ENCODE results near the gene MYO18B. TPM values are rescaled to one million over a fixed set of nuclear protein-coding genes. Genes with fewer than 3 reads are reported as not detected.

The MYO18B gene, protein sequence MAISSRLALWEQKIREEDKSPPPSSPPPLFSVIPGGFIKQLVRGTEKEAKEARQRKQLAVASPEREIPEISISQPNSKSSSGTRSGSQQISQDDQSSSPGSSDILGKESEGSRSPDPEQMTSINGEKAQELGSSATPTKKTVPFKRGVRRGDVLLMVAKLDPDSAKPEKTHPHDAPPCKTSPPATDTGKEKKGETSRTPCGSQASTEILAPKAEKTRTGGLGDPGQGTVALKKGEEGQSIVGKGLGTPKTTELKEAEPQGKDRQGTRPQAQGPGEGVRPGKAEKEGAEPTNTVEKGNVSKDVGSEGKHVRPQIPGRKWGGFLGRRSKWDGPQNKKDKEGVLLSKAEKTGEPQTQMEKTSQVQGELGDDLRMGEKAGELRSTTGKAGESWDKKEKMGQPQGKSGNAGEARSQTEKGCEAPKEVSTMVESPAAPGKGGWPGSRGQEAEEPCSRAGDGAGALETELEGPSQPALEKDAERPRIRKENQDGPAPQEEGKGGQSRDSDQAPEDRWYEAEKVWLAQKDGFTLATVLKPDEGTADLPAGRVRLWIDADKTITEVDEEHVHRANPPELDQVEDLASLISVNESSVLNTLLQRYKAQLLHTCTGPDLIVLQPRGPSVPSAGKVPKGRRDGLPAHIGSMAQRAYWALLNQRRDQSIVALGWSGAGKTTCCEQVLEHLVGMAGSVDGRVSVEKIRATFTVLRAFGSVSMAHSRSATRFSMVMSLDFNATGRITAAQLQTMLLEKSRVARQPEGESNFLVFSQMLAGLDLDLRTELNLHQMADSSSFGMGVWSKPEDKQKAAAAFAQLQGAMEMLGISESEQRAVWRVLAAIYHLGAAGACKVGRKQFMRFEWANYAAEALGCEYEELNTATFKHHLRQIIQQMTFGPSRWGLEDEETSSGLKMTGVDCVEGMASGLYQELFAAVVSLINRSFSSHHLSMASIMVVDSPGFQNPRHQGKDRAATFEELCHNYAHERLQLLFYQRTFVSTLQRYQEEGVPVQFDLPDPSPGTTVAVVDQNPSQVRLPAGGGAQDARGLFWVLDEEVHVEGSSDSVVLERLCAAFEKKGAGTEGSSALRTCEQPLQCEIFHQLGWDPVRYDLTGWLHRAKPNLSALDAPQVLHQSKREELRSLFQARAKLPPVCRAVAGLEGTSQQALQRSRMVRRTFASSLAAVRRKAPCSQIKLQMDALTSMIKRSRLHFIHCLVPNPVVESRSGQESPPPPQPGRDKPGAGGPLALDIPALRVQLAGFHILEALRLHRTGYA (N-terminal part only)
- polyA plus RNA-seq (2013, experiment 1 of 4): not detected
- polyA plus RNA-seq (2013, experiment 2 of 4): 0.14 TPM
- polyA plus RNA-seq (2013, experiment 3 of 4): 0.32 TPM
- polyA plus RNA-seq (2013, experiment 4 of 4): 0.16 TPM

DNA sequence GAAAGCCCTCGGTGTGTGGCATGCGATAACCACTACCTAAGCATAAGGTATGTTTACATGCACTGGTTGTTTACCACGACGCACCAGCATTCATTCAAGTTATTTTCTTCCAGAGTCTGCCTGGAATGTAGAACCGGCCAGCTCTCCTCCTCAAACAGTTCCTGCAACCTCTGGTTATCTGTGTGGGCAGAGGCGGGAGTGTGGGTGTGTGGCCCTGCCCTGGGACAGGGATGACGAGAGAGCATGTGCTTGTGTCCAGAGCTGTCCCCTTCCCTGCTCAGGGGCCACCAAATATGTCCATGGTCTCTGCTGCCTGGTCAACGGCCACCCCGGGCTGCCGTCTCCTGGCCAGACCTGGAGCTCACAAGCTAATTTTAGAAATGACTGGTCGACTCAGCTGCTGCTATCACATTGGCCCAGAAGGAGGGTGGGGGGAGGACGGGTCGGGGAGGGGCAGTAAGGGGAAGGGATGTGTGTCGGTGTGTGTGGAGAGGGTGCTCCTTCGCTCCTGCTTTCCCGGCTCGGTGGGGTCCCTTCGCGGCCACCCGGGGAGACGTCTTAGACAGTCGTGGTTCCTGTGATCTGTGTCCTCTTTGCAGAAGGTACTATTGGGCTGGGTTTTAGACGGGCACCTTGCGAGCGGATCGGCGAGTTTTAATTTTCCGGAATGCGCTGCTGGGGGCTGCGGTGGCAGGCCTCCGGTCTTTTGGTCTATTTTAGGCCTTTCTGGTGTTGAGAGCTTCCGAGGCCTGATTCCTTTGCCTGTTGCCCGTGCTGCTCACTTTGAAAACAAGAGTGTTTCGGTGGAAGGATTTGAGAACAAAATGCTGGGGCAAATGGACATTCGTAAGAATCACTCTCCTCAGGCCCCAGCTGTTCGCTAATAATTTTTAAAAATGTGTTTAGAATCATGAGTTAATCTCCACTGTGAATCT is at the start of gene MYO18B:
TSS of gene MYO18B (plus strand) at position 497 of the 935 bp plus-strand sequence. CDS start 18,905 bp downstream, outside the sequence.
- no peaks in the 10 kb centered on the region for H3K4me1 ChIP-seq (ENCODE audit: control insufficient read depth, insufficient read depth, low read length)
- H3K27ac ChIP-seq (ENCODE audit: insufficient read depth, low read depth, low read length, poor library complexity, severe bottlenecking): no peak within 1 kb of the TSS
- H3K36me3 ChIP-seq (ENCODE audit: control insufficient read depth, insufficient read depth, low read length): no peaks in the 10 kb centered on the region
- 90 to 91% methylated on average over 36 of the region's 36 CpGs for WGBS, 2 experiments
- no peak within 1 kb of the TSS for H3K4me3 ChIP-seq (ENCODE audit: insufficient read depth, low read depth, low read length)
- no peaks in the 10 kb centered on the region for H3K27me3 ChIP-seq (ENCODE audit: control insufficient read depth, insufficient read depth, low read length, poor library complexity, severe bottlenecking)
- no peaks in the 10 kb centered on the region for H3K9me3 ChIP-seq (ENCODE audit: control insufficient read depth, low read length)

DNA sequence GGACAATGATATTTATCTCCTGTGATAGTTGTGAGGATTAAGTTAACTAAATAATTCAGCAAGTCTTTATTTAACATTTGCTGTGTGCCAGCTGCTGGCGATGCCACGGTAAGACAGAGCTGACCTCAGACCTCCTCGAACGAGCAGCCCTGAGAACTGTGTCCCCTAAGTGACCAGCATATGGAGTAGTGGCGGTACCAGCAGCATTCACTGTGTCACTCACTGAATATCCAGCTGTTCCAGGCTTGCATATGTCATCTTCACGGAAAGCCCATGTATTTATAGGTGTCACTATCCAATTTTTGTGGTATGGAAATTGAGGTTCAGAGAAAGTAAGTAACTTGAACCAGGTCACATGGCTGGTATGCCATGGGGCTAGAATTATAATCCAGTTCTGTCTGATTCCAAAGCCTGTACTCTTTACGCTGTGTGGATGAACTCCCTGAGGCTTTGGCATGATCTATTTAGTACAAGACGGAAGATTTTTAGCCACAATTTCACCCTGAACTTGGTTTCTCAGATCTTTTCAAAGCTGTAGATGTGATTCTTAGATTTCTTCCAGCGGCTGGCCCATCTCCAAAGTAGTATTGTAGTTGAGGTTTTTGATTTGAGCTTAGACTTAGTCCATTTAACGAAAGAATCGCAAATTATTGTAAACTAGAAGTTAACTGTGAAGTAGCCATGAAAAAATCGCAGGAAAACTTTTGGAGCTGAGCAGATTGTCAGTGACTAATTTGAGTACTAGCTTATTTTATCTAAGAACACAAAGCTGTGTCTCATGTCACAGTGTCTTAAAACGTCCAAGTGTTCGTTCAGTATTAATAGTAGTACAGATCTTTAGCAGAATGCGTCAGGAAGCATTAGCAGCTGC is 49.4 kb upstream of the MYO18B start:
- H3K4me1 ChIP-seq (ENCODE audit: control insufficient read depth, insufficient read depth, low read length): no peaks in the 10 kb centered on the region
- H3K4me3 ChIP-seq (ENCODE audit: insufficient read depth, low read depth, low read length): no peak overlapping the region
- no peaks in the 10 kb centered on the region for H3K9me3 ChIP-seq (ENCODE audit: control insufficient read depth, low read length)
- H3K27ac ChIP-seq (ENCODE audit: insufficient read depth, low read depth, low read length, poor library complexity, severe bottlenecking): no peak overlapping the region
- WGBS, 2 experiments: 95 to 97% methylated on average over 15 of the region's 15 CpGs
- H3K27me3 ChIP-seq (ENCODE audit: control insufficient read depth, insufficient read depth, low read length, poor library complexity, severe bottlenecking): no peaks in the 10 kb centered on the region
- H3K36me3 ChIP-seq (ENCODE audit: control insufficient read depth, insufficient read depth, low read length): no peaks in the 10 kb centered on the region

DNA sequence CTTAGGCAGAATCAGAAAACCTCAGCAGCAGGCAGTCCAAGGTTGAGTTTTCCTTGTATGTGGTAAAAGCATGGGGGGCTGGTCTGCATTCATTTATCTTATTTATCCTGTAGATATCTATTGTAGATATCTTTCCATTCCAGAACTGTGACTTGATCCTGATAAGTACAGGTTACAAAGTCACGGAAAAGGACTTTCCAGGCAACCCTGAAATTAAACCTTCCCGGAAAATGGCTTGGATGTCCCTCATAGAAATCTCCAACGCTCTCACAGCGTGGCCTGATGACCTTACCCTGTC is 48.8 kb upstream of the MYO18B start:
- Histone ChIP-seq H3K27ac (ENCODE audit: insufficient read depth, low read depth, low read length, poor library complexity, severe bottlenecking) (no peak overlapping the region), H3K36me3 (ENCODE audit: control insufficient read depth, insufficient read depth, low read length) (no peaks in the 10 kb centered on the region), H3K4me1 (ENCODE audit: control insufficient read depth, insufficient read depth, low read length) (no peaks in the 10 kb centered on the region), H3K4me3 (ENCODE audit: insufficient read depth, low read depth, low read length) (no peak overlapping the region), H3K9me3 (ENCODE audit: control insufficient read depth, low read length) (no peaks in the 10 kb centered on the region), H3K27me3 (ENCODE audit: control insufficient read depth, insufficient read depth, low read length, poor library complexity, severe bottlenecking) (no peaks in the 10 kb centered on the region)
- 92 to 94% methylated on average over 4 of the region's 4 CpGs for WGBS, 2 experiments

DNA sequence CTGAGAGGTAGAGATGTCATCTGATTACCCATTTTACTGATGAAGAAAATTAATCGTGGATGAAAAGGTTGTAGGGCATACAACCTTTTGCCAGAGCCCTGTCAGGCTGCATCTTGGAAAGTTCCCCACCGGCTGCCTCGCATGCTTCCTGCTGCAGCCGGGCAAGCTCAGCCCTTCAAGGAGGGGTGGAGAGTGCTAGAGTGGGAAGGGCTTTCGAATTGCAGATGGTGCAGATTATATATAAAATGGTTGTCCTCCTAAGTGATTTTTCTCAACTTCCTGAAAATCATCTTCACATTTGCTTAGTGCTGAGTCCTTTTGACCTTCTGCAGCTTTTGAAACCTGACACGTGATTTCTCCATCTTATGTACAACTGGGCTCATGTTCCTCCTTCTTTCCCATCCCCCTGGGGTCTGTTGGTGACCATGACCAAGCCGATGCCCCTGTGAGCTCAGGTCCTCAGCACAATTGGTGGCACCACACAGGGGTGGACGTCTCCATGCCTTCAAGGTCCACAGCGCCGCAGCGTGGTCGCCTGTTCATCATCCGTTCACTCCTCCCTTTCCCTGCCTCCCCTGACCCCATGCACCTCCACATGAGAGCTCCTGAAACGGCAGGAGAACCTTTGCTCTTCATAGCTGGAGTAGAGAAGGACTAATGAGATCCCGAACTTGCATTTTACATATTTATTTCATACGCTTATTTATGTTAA is 47.6 kb upstream of the MYO18B start:
- Histone ChIP-seq H3K36me3 (ENCODE audit: control insufficient read depth, insufficient read depth, low read length) (no peaks in the 10 kb centered on the region), H3K27ac (ENCODE audit: insufficient read depth, low read depth, low read length, poor library complexity, severe bottlenecking) (no peak overlapping the region), H3K27me3 (ENCODE audit: control insufficient read depth, insufficient read depth, low read length, poor library complexity, severe bottlenecking) (no peaks in the 10 kb centered on the region), H3K9me3 (ENCODE audit: control insufficient read depth, low read length) (no peaks in the 10 kb centered on the region), H3K4me1 (ENCODE audit: control insufficient read depth, insufficient read depth, low read length) (no peaks in the 10 kb centered on the region), H3K4me3 (ENCODE audit: insufficient read depth, low read depth, low read length) (no peak overlapping the region)
- WGBS, 2 experiments: 92% methylated on average over 16 of the region's 16 CpGs

DNA sequence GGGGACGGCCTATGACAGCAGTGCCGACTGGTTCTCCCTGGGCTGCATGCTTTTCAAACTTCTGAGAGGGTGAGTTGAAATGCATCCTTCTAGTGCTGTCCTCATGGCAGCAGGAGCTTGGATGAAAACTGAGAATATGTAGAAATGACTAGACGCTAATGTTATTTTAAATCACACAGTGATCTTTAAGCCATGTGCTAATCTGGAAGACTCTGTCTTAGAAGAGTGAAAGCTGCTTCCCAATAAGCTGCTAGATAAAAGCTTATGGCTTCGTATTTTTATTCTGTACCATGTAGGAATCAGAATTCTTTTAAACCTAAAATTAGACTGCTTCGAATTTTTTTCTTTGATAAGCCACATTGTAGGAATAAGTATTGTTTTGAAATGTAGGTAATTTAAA is 46.8 kb upstream of the MYO18B start:
- 95 to 97% methylated on average over 4 to 5 of the region's 5 CpGs for WGBS, 2 experiments
- H3K4me1 ChIP-seq (ENCODE audit: control insufficient read depth, insufficient read depth, low read length): no peaks in the 10 kb centered on the region
- H3K27me3 ChIP-seq (ENCODE audit: control insufficient read depth, insufficient read depth, low read length, poor library complexity, severe bottlenecking): no peaks in the 10 kb centered on the region
- no peak overlapping the region for H3K27ac ChIP-seq (ENCODE audit: insufficient read depth, low read depth, low read length, poor library complexity, severe bottlenecking)
- no peak overlapping the region for H3K4me3 ChIP-seq (ENCODE audit: insufficient read depth, low read depth, low read length)
- no peaks in the 10 kb centered on the region for H3K36me3 ChIP-seq (ENCODE audit: control insufficient read depth, insufficient read depth, low read length)
- no peaks in the 10 kb centered on the region for H3K9me3 ChIP-seq (ENCODE audit: control insufficient read depth, low read length)

DNA sequence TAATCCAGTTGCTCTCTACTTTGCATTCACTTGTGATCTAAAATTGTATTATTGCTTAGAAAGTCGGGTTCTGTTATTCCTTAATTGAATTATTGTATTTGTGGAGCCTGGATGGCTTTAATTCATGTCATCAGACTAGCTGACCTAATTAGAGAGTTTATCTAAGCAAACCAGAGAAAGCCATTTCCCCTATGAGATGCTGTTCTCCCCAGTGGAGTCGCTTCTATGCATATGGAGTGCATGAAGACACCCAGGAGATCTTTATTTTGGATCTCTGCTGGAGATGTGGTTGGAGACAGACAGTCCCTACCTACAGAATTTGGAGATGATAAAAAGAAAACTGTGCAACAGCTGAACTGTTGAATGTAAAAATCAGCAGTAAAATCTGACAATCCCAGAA is 45.2 kb upstream of the MYO18B start:
- H3K27ac ChIP-seq (ENCODE audit: insufficient read depth, low read depth, low read length, poor library complexity, severe bottlenecking): no peak overlapping the region
- no peaks in the 10 kb centered on the region for H3K27me3 ChIP-seq (ENCODE audit: control insufficient read depth, insufficient read depth, low read length, poor library complexity, severe bottlenecking)
- H3K36me3 ChIP-seq (ENCODE audit: control insufficient read depth, insufficient read depth, low read length): no peaks in the 10 kb centered on the region
- WGBS, 2 experiments: 86 to 93% methylated on average over 2 of the region's 2 CpGs
- H3K4me1 ChIP-seq (ENCODE audit: control insufficient read depth, insufficient read depth, low read length): no peaks in the 10 kb centered on the region
- H3K9me3 ChIP-seq (ENCODE audit: control insufficient read depth, low read length): no peaks in the 10 kb centered on the region
- H3K4me3 ChIP-seq (ENCODE audit: insufficient read depth, low read depth, low read length): no peak overlapping the region

DNA sequence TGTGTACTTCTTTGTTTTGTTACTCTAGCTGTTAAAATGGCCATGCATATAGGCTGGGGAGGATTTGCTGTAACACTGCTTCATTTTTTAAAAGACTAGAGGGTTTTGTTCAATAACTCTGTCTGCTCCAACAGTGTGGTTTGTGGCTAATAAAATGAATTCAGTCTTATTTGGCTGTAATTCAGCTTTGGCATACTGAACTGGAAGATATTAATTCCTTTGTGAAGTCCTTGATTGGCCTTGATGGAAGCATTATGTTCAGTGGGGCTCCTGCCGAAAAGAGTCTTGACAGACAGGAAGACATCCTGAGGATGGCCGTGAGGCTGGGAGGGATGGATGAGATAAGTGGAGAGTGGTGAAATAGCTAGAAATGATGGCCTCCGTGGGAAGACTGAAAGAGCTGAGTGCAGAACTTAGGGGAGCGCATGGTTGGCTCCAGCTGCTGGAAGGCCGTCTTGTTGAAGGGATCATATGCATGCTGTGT is 44.8 kb upstream of the MYO18B start:
- no peaks in the 10 kb centered on the region for H3K36me3 ChIP-seq (ENCODE audit: control insufficient read depth, insufficient read depth, low read length)
- WGBS, 2 experiments: 88 to 94% methylated on average over 5 of the region's 5 CpGs
- H3K27ac ChIP-seq (ENCODE audit: insufficient read depth, low read depth, low read length, poor library complexity, severe bottlenecking): no peak overlapping the region
- no peaks in the 10 kb centered on the region for H3K9me3 ChIP-seq (ENCODE audit: control insufficient read depth, low read length)
- H3K4me1 ChIP-seq (ENCODE audit: control insufficient read depth, insufficient read depth, low read length): no peaks in the 10 kb centered on the region
- H3K27me3 ChIP-seq (ENCODE audit: control insufficient read depth, insufficient read depth, low read length, poor library complexity, severe bottlenecking): no peaks in the 10 kb centered on the region
- H3K4me3 ChIP-seq (ENCODE audit: insufficient read depth, low read depth, low read length): no peak overlapping the region

DNA sequence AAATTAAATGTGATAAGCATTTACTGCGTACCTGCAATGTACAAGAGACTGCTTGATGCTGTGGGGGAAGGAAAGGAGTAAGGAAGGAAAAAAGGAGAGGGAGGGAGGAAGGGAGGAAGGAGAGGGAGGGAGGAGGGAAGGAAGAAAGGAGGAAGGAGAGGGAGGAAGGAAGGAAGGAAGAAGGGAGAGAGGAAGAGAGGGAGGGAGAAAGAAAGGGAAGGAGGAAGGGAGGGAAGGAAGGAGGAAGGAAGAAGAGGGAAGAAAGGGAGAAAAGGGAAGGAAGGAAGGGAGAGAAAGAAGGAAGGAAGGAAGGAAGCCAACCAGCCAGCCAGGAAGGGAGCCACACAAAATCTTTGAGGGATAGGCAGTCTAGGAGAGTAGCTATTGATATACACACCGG is 44.0 kb upstream of the MYO18B start:
- Histone ChIP-seq H3K27me3 (ENCODE audit: control insufficient read depth, insufficient read depth, low read length, poor library complexity, severe bottlenecking) (no peaks in the 10 kb centered on the region), H3K4me1 (ENCODE audit: control insufficient read depth, insufficient read depth, low read length) (no peaks in the 10 kb centered on the region), H3K36me3 (ENCODE audit: control insufficient read depth, insufficient read depth, low read length) (no peaks in the 10 kb centered on the region), H3K9me3 (ENCODE audit: control insufficient read depth, low read length) (no peaks in the 10 kb centered on the region), H3K4me3 (ENCODE audit: insufficient read depth, low read depth, low read length) (no peak overlapping the region), H3K27ac (ENCODE audit: insufficient read depth, low read depth, low read length, poor library complexity, severe bottlenecking) (no peak overlapping the region)
- WGBS, 2 experiments: 95 to 96% methylated on average over 2 of the region's 2 CpGs
